Measurements from ENCODE around the gene TBC1D3H.
"Not testable (repeated sequence)": the region's sequence is repeated elsewhere in the genome, so short reads cannot be mapped to it uniquely, and the experiment has no call there.

The TBC1D3H gene

GRCh38 chr17:36388385-36389245, at the start of gene TBC1D3H:
Gene TBC1D3H (minus strand): TSS chr17:36388435. CDS start chr17:36386895, 1,540 bp downstream.
- DNase-seq: not testable (repeated sequence)

- not testable (repeated sequence) for DNase-seq
These were observed 40.7 kb upstream of the TBC1D3H start for GRCh38 chr17:36428891-36429290.

GRCh38 chr17:36415180-36415941, 27.1 kb upstream of the TBC1D3H start:
- DNase-seq: not testable (repeated sequence)

DNA sequence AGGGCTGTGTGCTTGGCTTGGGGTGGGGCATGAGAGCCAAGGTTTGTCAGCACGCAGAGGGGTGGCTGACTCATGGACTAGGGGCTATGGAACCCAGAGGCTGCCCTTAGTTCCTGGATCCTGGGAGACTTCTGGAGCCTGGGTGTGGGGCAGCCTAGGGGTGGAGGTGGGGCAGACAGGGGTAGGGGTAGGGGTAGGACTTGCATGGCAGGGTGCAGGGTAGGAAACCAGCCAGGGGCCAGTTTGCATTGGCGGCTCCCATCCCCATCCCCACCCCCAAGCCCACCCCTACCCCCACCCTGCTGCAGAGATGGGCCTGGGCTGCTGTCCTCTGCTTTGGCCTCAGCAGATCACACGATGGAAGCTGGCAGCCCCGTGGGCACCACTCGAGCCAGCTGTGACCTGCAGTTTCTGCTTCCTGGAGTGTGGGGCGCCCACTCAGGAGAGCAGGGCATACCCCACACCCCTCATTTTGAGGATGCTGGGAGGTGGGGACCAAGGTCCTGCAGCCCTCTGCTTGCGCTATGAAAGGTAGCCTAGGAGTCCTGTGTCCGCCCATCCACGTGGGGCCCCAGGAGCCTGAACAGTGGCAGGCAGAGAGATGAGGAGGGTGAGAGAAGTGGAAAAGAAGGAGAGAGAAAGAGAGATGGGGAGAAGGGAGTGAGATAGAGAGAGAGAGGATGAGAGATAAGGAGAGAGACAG, 2.9 kb upstream of the TBC1D3H start:
- DNase-seq: not testable (repeated sequence)

- DNase-seq: not testable (repeated sequence)
These were observed 12.3 kb downstream of the TBC1D3H start for GRCh38 chr17:36375938-36376337.

DNA sequence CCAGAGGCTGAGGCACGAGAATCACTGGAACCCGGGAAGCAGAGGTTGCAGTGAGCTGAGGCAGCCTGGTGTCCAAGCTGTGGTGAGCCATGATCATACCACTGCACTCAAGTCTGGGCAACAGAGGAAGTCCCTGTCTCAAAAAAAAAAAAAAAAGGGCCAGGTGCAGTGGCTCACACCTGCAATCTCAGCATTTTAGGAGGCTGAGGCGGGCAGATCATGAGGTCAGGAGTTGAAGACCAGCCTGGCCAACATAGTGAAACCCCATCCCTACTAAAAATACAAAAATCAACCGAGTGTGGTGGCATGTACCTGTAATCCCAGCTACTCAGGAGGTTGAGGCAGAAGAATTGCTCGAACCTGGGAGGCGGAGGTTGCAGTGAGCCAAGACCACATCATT, 25.7 kb downstream of the TBC1D3H start:
- DNase-seq: not testable (repeated sequence)

Measured in stimulated activated CD4-positive, alpha-beta T cell treated with anti-CD3 and anti-CD28 coated beads, Interleukin-2, amount 100 ng/mL, for 48 hours (primary cell).